ENCODE measurements around the gene MRPL45.

The MRPL45 gene

DNA sequence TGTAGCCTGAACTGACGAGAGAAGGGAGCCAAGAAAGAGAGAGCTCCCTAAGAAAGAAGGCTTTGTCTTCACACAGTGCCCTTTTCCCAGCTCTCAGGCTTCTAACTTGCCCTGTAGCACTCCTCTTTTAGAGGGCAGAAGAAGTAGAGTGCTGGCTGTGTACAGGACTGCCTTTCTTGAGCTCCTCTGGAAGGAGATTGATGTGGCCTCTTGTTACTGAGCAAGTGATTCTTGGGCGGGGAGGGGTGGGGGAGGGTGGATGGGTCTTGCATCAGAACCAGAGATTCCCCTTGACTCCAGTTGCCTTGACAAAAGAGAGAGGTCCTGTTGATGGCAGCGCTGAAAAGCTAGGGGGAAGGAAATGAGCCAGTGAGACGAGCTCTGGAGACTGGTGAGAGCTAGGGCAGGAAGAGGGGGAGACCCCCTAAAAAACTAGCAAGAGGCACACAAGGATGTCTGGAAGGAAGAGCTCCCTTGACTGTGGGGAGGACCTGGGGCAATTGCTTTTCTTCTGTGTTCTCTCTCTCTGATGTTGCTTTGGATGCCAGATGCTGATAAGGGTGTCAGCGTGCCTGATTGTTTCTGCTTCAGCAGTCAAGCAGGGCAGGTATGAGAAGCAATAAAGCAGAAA, 28.4 kb downstream of the MRPL45 start:
- DNase-seq (ENCODE audit: low spot score), result no peak

DNA sequence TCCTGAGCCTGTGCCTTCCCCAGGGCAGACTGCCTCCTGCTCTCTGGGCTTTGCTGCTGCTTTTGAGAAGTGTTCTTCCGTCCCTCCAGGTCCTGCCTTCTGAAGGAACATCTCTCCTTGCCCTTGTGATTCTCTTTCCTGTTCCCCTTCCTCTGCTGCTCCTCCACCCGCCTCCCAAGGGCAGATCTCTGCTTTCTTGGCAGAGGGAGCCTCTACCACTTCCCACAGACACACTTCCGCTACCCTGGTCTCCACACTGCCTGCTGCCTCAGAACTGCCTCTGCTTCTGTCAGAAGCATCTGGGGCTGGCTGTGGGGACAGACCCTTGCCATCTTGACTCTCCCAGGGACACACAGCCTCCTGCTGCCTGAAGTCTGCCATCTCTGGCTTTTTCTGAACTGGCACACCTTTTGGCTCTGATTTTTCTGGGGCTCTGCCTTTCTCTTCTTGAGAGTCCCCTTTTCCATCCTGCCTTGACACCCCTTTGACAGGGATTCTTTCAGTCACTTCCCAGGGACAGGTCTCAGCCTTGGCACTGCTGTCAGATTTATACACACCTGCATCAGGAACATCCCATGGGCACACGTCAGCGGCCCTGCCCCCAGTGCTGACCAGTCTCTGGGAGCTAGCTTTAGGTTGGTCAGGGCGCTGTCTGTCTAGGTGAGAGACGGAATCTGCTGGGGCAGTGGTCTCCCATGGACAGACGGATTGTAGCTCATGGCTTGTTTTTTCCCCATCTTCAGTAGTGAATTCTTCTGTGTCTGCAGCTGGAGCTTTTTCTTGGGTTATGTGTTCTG, 30.2 kb downstream of the MRPL45 start:
- no peak for DNase-seq (ENCODE audit: low spot score)

DNA sequence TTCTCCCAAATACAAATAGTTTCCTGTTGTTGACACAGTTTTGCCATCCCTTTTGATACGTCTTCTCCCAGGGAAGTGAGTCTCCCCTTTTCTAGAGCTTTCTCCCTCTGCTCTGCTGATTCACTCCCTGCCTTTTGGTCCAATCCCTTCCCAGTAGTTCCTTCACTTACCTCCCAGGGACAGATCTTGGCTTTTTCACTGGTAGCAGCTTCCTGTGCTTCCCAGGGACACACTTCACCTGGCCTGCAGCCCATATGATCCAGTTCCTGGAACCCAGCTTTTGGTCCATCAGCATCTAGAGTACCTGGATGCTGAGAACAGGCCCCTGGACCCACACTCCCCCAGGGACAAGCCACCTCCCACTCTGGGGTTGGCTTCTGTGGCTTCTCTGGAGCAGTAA, 31.0 kb downstream of the MRPL45 start:
- no peak for DNase-seq (ENCODE audit: low spot score)

- no peak for DNase-seq (ENCODE audit: low spot score)
Observed at GRCh38 chr17:38328620-38329019, 31.7 kb downstream of the MRPL45 start.

GRCh38 chr17:38329284-38329683, 32.3 kb downstream of the MRPL45 start:
- no peak for DNase-seq (ENCODE audit: low spot score)

DNA sequence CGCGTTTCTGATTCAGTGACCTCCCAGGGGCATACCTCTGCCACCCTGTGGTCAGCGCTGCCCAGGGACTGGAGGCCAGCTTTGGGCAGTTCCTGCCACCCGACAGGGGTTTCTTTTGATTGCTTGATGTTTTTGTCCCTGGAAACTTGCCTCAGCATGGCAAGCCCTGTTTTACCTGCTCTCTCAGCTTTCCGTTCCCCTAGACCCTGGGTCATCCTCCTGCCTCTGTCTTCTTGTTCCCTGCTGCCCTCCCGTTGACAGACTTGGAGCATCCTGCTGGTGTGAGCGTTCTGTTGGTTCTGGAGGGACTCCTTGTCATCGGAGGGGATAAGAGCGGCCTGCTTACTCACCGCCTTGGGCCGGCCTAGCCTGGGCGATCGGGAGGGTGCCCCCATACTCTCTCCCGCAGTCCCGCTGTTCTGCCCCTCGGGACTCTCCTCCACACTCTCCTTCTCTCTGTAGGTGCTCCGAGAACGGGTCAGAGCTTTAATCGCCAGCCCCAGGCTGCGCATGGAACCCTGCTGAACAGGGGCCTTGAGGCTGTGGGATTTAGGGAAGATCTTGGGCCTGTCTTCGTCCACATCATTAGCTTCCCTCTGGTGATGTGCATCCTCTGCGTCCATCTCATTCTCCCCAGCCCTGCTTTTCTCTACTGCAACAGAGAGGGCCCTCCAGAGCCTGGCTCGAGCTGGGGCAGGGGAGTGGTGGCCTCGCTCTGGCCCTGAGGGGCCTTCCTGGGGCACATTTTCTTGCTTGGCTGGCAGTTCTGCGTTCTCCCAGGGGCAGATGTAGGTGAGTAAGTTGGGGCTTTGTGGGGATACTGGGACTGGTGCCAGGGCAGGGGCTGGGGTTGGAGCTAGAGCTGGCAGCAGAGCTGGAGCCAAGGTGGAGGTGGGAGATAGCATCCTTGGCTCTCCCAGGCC, 33.1 kb downstream of the MRPL45 start:
- DNase-seq (ENCODE audit: low spot score), result no peak

DNA sequence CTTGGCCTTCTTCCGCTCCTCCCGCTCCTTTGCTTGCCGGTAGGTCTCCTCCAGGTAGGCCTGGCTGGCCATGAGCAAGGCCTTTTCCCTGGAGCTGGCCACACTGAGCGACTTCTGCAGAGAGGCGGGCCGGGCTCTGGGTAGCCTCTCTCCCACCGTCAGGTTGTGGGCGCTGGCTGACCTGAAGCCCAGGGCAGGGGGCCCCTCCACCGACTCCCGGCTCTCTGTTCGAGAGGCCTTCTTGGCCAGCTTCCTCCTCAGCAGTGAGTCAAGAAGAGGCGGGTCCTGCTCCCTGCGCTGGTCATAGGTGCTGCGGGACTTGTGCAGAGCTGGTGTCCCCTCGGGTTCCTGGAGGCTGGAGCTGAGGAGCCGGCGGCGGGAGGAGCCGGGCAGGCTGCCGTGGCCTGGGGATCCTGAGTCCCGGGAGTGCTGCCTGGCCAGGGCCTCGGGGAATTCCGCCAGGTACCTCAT, 34.0 kb downstream of the MRPL45 start:
- DNase-seq (ENCODE audit: low spot score), result no peak

GRCh38 chr17:38332735-38333134, 35.8 kb downstream of the MRPL45 start:
- no peak for DNase-seq (ENCODE audit: low spot score)

DNA sequence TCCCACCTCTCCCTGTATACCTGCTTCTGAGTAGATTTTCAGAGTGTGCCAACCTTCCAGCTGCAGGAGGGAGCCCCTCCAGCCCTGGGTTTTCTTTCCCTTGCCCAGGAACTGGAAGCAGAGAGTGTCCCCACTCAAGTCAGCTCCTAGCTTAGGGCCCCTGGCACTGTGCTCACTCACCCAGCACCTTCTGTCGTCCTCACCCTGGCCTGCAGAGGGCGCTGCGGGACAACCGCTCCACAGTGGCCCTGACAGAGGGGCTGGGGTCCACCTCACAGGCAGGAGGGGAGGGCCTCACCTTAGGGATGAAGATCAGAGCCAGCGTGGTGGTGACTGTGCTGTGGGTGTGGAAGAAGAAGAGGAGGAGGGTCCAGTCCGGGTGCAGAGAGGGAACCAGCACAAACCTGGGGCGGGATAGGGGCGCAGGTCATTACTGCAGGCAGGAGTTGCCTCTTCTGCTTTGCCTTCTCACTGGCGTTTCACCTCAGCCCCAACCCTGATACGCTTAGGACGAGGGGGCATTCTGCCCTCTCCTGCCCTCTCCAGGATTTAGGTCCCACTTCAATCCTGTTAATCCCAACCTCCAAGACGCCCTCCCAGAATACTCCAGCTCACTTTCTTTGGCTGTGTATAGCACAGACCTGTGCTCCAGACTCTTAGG, 36.8 kb downstream of the MRPL45 start:
- DNase-seq (ENCODE audit: low spot score), result no peak

DNA sequence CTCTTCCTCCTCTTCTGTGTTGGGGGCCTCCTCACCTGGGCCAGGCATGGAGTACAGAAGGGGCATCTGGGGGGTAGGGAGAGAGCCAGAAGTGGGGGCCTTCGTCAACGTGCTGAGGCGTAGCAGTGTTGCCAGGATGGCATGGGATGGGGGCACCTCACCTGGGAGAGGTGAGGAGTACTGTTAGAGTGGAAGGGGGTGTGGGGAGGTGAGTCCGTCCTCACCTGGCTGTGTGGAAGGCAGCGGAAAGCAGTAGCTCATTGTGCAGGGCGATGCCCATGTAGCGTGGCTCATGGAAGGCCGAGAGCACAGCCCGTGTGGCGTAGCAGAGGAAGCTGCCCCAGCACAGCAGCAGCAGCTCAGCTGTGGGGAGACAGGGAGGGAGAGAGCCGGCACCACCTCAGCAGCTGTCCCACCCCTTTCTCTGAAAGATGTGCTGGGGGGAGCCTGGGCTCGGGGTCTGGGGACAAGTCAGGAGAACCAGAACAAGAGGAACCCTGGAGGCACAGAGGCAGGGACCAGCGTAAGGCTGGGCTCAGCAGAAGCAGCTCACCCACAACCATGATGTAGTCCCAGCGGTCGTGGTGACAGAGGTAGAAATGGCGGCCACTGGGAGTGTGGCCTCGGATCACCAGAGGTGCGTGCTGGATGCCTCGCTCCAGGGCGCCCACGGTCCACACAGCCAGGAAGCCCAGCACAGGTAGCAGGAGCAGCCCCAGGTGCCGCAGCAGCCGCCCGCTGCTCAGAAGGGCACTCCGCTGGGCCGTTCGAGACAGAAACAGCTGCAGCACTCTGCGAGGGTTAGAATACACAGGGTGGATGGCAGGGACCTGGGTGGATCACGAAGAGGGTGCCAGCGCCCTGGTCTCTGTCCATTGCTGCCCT, 37.8 kb downstream of the MRPL45 start:
- no peak for DNase-seq (ENCODE audit: low spot score)

DNA sequence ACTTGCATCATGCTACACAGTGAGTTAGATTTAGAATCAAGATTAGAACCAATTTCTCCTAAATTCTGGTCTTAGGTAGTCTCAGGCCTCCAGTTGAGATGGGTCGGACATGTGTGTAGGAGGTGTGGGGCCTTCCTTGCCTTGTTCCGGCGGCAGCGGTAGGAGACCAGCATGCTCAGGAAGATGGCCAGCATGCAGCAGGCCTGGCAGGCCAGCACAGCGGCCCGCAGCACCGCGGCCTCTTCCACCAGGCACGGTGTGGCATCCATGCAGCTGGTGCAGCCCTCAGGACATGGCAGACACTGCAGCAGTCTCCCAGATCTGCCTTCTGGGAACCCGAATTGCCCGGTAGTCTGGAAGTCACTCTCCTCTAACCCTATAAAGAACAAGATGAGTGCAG, 39.9 kb downstream of the MRPL45 start:
- no peak for DNase-seq (ENCODE audit: low spot score)

DNA sequence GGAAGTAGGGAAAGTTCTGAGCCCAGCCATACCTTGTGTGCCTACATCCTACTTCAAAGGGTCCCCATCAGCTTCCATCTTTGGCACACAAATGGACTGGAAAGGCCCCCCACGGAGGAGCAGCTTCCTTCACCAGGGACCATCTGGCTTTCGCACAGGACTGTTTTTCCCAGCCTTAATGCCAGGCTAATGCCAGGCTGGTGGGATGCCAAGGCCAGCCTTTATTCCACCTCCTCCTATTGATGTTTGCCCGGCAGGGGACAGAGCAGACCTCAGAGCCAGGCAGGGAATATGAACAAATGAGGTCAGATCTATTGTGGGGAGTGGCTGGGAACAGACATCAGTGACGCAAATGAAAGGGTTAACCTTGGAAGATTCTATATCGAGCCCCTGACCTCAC, 41.1 kb downstream of the MRPL45 start:
- DNase-seq (ENCODE audit: low spot score), result no peak

DNA sequence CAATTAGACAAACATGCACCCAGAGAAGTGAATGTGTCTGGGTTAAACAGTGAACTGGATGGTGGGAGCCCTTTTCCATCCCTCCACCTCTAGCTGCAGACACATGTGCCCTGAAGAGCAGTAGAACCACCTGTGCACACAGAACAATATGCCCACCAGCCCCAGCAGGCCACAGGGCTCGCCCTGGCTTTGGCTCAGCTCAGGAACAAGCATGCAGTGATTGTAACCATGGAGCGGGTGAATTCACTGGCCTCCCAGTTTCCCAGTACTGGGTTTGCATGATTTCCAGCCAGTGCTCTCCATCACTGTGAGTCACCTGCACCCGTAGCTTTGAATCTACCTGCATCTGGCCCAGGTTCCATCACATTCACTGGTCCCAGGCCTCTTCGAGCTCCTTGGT, 41.6 kb downstream of the MRPL45 start:
- no peak for DNase-seq (ENCODE audit: low spot score)

- no peak for DNase-seq (ENCODE audit: low spot score)
Observed at GRCh38 chr17:38339891-38340290, 42.9 kb downstream of the MRPL45 start.

DNA sequence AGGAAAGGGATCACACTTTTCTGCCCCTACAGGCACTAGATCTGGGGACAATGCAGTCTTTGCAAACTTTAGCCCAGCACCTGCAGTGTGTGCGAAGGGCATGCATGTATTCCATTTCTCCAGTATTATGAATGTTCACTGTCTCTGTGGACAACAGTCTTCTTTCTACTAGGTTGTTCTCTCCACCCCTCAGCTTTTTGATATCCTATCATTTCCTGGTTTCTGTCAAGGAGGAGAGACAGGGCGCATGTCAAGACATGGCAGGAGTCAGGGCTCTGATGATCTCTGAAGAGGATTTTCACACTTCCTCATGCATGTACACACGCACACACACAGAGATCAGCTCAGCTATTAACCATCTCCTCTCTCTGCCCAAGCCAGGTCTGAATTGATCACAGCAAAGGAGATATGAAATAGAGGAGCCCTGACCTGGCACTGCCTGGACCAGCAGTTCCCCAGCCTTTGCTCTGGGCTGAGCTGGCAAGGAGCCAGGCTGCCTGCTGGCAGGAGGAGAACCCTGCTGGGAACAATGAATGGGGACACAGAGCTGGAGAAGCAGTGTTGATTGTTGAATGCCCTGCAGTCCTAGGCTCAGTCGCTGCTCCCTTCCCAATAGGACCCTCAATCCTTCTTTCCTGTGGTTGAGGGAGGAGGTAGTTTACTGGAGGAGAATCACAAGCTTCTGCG, 44.2 kb downstream of the MRPL45 start:
- DNase-seq (ENCODE audit: low spot score), result no peak

DNA sequence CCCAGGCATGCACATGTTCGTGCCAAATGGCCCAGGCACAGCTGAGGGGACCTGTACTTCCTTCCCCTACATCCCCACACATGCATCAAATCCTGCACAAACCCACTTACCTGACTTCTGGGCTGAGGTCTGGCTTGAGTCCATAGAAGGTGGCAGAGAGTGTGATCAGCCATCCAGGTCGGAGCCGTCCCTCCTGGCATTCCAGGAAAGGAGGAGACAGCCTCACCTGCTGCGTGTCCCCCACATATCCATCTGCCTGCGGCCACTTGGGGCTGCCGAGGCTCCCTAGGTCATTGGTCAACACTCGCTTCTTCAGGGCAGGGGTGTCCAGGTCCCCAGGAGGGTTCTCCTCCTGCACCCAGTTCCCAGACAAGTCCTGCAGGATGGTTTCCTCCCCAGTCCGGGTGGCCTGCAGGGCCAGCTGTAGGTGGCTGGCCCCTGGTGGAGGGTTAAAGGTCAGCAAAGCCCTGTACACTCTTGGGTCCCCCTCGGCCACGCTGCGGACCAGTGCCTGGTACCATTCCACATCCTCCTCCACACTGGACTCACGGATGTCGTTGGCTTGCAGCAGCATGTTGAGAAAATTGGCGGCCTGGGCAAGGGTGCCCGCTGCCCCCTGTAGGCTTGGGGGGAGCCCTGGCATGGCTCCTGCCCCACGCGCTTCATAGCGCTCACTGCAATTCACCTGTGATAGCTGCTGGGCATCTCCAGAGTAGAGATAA, 46.1 kb downstream of the MRPL45 start:
- DNase-seq (ENCODE audit: low spot score), result no peak

GRCh38 chr17:38343608-38344419, 46.8 kb downstream of the MRPL45 start, which contains the start of gene GPR179:
GPR179 (minus strand) TSS chr17:38343956; CDS start chr17:38343789, 167 bp downstream.
- no peak for DNase-seq (ENCODE audit: low spot score)

- no peak for DNase-seq (ENCODE audit: low spot score)
Observed at GRCh38 chr17:38344420-38344745, 47.4 kb downstream of the MRPL45 start.

DNA sequence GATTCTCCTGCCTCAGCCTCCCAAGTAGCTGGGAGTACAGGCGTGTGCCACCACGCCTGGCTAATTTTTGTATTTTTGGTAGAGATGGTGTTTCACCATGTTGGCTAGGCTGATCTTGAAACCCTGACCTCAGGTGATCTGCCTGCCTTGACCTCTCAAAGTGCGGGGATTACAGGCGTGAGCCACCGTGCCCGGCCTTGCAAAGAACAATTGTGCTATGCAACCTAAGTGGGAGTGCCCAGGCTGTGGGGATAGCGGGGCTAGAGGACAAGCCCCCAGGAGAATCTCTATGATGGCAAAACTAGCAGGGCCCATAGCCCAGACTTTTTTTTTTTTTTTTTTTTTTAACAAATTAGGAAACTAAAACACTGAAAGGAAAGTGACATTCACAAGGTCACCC, 48.8 kb downstream of the MRPL45 start:
- DNase-seq (ENCODE audit: low spot score), result no peak

Measured in SW480 (cell line).